ENCODE measurements around the gene CNBD2.
"Not testable (repeated sequence)": the region's sequence is repeated elsewhere in the genome, so short reads cannot be mapped to it uniquely, and the experiment has no call there.

CNBD2 gene

DNA sequence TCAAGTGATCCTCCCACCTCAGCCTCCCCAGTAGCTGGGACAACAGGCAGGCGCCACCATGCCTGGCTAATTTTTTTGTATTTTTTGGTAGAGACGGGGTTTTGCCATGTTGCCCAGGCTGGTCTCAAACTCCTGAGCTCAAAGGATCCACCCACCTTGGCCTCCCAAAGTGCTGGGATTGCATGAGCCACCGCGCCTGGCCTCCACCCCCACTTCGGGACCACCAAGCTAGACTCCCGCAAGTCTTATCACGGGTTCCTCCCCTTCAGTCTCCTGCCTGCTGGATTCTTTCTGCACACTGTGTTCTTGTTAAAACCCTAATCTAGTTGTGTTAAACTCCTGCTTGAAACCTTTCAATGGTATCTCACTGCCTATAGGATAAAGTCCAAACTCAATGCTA lies 57.7 kb downstream of the CNBD2 start:
- DNase-seq (ENCODE audit: low spot score) = not testable (repeated sequence)

- no peak for DNase-seq (ENCODE audit: low spot score)
Measured at GRCh38 chr20:36028106-36028808, 59.9 kb downstream of the CNBD2 start.

- DNase-seq (ENCODE audit: low spot score) = no peak
Measured at GRCh38 chr20:36030149-36030548, 61.8 kb downstream of the CNBD2 start.

- no peak for DNase-seq (ENCODE audit: low spot score)
Measured at GRCh38 chr20:36031806-36032205, 63.4 kb downstream of the CNBD2 start.

DNA sequence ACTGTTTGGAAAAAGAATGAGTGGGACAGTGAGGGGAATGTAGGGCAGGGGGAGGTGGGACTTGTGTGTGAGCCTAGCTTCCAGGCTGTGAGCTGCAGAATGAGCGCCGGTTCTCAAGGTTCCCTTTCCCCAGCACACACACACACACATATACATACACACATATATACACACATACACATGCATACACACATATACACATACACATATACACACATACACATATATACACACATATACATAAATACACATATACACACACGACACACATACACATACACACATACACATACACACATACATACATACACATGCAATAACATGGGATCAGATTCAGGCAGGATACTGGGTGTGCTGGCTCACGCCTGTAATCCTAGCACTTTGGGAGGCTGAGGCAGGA lies 66.5 kb downstream of the CNBD2 start:
- no peak for DNase-seq (ENCODE audit: low spot score)

DNA sequence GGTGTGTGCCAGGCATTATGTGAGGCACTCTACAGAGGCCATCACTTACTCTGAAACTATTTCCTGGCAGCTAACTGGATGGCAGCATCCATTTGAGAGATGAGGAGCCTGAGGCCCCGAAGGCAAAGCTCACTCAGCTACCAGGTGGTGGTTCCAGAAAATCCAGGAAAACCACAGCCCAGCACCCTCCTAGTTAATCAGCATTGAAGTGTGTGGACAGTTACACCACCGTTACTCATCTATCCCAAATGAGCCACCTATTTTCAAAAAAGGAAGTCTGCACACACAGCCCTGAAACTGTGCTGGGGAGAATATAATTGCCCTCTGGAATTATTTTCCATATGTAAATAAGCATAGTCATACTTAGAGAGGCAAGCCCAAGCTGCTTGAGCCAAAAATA lies 67.4 kb downstream of the CNBD2 start:
- DNase-seq (ENCODE audit: low spot score) = peak; percentile 17

DNA sequence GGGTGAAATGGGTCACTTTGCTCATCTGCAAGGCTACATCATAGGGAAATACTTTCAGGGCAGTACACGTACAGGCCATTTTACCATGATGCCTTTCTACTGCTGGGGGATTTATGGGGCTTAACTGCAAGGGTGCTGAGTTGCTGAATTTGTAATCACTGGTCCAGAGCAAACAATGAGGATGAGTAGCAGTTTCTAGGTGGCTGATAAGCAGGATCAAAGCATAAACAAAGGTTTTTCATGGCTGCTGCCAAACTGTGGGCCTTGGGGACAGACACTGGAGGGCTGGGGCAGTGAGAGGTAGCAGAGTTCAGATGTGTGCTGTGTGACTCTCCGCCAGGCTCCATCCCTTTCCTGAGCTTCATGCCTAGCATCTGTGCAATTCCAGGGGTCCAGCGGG lies 68.3 kb downstream of the CNBD2 start:
- no peak for DNase-seq (ENCODE audit: low spot score)

DNA sequence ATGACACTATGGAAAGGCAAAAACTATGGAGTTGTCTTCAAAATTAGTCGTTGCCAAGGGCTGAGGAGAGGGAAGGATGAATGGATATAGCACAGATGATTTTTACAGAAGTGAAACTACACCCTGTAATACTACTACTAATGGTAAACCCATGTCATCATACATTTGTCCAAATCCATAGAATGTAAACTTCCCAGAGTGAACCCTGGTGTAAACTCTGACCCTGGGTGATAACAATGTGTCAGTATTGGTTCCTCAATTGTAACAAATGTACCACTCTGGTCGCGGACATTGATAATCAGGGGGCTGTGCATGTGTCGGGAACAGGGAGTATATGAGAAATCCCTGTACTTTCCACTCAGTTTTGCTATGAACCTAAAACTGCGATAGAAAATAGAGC lies 72.2 kb downstream of the CNBD2 start:
- no peak for DNase-seq (ENCODE audit: low spot score)

DNA sequence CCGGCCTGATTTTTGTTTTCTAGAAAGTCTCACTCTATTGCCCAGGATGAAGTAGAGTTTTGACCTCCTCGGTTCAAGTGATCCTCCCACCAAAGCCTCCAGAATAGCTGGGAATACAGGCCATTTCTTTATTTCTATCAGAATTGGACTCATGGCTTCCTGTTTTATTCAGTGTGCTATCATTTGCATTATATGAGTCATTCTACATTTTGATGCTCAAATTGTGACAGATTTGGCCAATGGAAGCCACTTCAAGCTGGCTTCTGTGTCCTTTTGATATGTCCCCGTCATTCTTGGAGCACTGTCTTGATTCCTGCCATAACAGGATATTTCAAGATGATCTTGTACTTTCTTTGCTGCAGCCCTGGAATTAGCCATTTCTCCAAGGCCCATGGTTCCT lies 75.1 kb downstream of the CNBD2 start:
- no peak for DNase-seq (ENCODE audit: low spot score)

DNA sequence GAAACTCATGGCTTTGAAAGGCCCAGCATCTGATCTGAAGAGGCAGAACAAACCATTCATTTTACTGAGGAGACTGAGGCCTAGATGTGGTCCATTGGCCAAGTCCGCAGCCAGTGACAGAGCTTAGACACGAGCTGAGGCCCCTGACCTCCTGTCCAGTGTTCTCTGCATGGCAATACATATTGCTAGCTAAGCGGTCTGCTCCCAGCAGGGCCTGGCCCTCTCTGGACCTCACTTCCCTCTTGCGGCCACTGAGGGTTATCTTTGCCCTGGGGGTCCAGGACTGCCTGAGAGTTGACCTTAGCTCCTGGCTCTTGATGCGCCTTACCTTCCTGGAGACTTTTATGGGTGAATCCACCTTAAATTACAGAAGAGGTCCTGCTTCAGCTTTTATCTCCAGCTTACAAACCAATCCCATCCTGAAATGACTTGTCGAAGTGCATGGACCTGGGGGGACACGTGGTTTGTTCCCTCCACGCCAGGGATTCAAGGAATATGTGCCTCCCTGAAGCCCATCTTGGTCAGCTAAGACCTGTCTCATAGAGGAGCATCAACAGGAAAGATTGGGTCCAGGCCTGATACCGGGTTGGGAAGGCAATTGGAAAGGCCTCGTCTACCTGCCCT lies 75.6 kb downstream of the CNBD2 start:
- DNase-seq (ENCODE audit: low spot score) = no peak

DNA sequence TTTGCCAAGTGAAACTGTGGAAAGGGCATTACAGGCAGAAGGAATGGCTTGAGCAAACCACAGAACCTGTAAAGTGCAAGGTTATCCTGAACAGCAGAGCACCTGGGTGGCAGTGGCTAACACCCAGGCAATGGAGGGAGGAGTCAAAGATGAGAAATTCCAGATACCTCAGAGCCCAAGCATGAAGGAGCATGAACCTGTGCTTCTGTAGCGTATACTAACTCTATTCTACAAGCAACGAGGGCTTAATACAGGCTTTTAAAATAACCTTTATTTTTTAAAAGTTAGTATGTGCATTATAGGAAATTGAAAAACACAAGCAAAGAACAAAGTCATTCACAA lies 77.0 kb downstream of the CNBD2 start:
- no peak for DNase-seq (ENCODE audit: low spot score)

DNA sequence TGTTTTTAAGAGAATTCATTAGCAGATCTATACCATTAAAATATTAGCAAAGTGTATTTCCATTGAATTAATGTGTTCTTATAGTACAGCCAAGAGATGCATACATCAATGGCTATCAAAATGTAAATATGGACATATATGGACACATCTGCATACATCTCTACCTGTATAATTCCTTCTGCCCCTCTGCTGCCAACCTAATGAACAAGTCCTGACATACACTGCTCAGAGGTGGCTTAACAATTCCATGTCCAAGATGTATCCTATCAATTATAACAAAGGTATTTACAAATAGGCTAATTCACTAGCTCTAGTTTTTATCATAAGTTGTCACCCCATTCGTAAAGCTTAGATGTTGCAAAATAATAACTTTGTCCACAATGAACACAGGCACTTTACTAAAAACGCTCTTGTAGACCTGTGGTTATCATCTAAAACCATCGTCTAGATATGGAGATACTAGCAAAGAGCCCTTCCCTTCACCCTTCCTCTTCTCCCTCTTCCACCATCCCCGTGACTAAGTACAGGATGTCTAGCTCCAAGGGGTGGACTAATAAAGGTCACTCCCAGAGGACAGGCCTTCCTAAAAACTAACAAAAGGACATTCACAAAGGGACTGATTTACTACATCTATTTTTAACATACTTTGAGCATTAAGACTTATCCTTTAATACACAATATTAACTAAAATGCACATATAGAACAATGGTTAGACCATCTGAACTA lies 77.8 kb downstream of the CNBD2 start:
- DNase-seq (ENCODE audit: low spot score) = not testable (repeated sequence)

- DNase-seq (ENCODE audit: low spot score) = not testable (repeated sequence)
Measured at GRCh38 chr20:36049408-36049807, 81.0 kb downstream of the CNBD2 start.

DNA sequence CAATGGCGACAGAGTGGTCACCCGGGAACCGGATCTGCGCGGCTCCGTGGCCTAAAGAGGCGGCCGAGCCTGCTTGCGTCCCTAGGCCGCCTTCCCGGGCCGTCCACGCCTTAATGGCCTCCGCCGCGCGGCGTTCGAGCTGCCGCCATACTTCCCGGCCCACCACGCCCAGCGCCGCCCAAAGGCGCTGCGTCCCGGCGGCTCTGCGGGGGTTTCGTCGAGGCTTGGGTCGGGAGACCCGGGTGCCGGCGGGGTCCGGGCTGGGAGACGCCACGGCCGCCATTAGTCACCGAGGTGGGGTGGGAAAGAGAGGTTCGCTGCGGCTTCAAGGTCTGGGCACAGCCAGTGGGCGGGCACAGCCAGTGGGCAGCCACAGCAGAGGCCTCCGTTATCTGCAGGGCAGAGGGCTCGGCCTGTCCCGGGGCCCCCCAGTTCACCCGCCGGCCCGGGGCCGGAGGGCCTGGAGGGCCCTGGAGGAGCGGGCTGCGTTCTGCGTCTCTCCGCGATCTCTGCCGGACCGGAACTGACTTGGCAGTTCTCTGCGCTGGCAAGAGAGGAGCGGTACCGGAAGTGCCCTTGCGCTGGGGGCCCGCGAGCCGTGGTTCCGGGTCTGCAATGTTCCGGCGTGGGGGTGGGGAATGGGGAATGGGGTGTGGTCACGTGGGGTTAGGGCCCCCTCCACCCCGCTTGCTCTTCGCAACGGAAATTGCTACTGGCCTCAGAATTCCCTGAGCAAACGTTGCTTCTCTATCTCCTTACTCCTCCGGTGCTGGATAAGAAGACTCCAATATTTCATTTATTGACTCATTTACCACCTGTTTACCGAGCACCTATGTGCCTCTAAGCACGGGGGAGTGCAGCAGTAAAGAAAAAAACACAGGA lies 82.3 kb downstream of the CNBD2 start:
- DNase-seq (ENCODE audit: low spot score) = peak; percentile 95

- DNase-seq (ENCODE audit: low spot score) = no peak
Measured at GRCh38 chr20:36051318-36052116, 83.1 kb downstream of the CNBD2 start.

- no peak for DNase-seq (ENCODE audit: low spot score)
Measured at GRCh38 chr20:36052117-36052513, 83.7 kb downstream of the CNBD2 start.

- not testable (repeated sequence) for DNase-seq (ENCODE audit: low spot score)
Measured at GRCh38 chr20:36053863-36054518, 85.6 kb downstream of the CNBD2 start.

DNA sequence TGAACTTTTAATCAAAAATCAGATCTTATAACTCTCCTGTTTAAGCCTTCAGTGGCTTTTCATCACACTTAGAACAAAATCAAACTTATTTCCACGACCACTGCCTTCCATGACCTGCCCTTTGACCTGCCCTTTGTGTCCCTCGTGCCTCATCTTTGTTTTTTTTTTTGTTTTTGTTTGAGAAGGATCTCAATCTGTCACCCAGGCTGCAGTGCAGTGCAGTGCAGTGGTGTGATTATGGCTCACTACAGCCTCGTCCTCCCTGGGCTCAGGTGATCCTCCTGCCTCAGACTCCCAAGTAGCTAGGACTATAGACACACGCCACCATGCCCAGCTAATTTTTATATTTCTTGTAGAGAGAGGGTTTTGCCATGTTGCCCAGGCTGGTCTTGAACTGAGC lies 86.8 kb downstream of the CNBD2 start:
- DNase-seq (ENCODE audit: low spot score) = no peak

DNA sequence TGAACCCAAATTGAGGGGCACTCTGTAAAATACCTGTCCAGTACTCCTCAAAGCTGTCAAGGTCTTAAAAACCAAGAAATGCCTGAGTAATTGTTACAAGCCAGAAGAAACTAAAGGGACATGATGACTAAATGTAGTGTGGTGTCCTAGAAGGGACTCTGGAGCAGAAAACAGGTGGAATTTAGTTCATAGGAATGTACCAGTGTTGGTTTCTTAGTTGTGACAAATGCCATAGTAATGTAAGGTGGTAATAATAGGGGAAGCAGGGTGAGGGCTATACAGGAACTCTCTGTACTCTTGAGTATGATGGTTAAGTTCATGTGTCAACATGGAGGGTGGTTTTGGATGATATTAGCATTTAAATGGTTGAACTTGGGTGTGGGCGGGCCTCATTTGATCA lies 92.3 kb downstream of the CNBD2 start:
- no peak for DNase-seq (ENCODE audit: low spot score)

DNA sequence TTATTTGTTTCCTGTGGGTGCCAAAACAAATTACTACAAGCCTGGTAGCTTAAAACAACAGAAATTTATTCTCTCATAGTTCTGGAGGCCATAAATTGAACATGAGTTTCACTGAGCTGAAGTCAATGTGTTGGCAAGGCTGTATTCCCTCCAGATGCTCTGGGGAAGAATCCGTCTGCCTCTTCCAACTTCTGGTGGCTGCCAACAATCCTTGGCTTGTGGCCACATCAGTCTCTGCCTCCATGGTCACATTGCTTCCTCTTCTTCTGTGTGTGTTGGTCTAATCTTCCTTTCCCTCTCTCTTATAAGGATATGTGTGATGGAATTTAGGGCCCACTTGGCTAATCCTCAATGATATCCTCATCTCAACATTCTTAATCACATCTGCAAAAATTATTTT lies 93.4 kb downstream of the CNBD2 start:
- DNase-seq (ENCODE audit: low spot score) = no peak

DNA sequence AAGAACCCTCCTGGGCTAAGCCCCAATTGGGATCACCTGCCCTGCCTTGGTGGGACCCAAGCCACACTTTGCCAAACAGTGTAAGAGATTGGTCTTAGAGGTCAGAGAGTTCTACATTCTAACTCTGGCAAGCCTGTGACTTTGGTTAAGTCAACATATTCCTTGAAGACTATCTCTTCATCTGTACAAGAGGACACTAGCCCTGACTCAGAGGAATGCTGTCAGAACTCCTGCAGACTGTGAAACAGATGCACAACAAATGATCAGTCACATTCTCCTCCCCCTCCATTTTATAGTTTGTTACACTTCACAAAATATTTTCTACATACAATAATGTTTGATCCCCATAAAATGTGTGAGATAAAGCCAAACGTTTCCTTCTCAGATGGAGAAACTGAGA lies 94.4 kb downstream of the CNBD2 start:
- peak; percentile 46 for DNase-seq (ENCODE audit: low spot score)
